NCI-H524 treated with DMSO at 0.1 percent for 48 hours (cell line): ENCODE results near the gene IMPG1.

ENCODE experiments used
- DNase-seq: peaks from one replicate; lab custom pipeline; 2025; lab: John Stamatoyannopoulos, UW

IMPG1 gene

GRCh38 chr6:75893058-75893775 is 179.2 kb downstream of the IMPG1 start:
- DNase-seq = no peak

GRCh38 chr6:75892384-75892783 is 180.1 kb downstream of the IMPG1 start:
- peak; percentile 47 for DNase-seq

DNA sequence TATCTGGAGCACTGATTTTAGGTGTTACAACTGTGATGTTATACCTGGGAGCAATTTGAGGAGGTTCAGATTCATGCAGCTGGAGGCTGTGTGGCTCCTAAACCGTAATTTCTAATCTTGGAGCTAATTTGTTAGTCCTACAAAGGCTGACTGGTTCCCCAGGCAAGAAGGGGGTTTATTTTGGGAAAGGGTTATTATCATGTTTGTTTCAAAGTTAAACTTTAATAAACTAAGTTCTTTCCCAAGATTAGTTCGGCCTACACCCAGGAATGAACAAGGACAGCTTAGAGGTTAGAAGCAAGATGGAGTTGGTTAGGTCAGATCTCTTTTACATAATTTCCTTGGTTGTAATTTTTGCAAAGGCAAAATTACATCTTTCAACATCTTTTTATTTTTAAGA is 187.6 kb downstream of the IMPG1 start:
- DNase-seq = no peak

DNA sequence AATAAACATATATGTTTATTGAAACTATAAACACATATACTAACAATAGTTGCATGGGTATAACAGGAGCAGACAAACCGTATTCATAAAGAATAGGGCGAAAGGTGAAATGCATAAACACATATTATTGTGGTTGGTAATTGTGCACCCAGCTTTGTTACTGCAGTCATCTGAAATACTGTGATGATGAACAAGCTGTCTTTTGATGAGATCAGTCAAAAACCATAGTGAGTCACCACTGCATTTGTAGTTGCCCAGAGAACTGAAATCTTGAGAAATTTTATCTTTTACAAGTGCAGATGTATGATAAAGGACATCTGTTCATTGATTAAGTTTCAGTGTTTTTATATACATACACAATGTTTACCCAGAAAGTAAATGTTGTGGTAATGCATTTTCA is 189.7 kb downstream of the IMPG1 start:
- DNase-seq = no peak

GRCh38 chr6:75880305-75880704 is 192.2 kb downstream of the IMPG1 start:
- DNase-seq = no peak

- DNase-seq = no peak
These were observed 196.3 kb downstream of the IMPG1 start for GRCh38 chr6:75876152-75876551.

GRCh38 chr6:75874224-75874623 is 198.2 kb downstream of the IMPG1 start:
- no peak for DNase-seq
